HepG2 (cell line): ENCODE results near the gene MAST1. TPM values are rescaled to one million over a fixed set of nuclear protein-coding genes. Genes with fewer than 3 reads are reported as not detected.

Experiments used
- FOXP1 ChIP-seq, 2 experiments: fragments of 450-650 bp in 1 of 2; IDR thresholded peaks; 2 replicates each; pipeline ENCODE4 v1.6.1; 2017 to 2018; ENCODE audit warnings: antibody characterized with exemption in 1 of 2
- GRHL1 ChIP-seq: sonication (generic); formaldehyde crosslinking; conservative IDR thresholded peaks from 2 replicates; pipeline ENCODE4 v1.8.0; 2022; ENCODE audit warnings: missing genetic modification reagents
- HBP1 ChIP-seq: IDR thresholded peaks from 2 replicates; pipeline ENCODE4 v1.6.1; 2016; ENCODE audit warnings: low read depth, control low read depth
- HNF4A ChIP-seq: sonication (generic); formaldehyde crosslinking; IDR thresholded peaks from 2 replicates; pipeline ENCODE4 v1.4.0; 2020; ENCODE audit warnings: missing genetic modification reagents
- NR0B2 ChIP-seq: sonication (generic); formaldehyde crosslinking; IDR thresholded peaks from 2 replicates; pipeline ENCODE4 v1.4.0; 2020; ENCODE audit warnings: mild to moderate bottlenecking, missing genetic modification reagents
- PRMT3 ChIP-seq: sonication (generic); formaldehyde crosslinking; IDR thresholded peaks from 2 replicates; pipeline ENCODE4 v1.8.1; 2022; ENCODE audit warnings: low read depth, mild to moderate bottlenecking, moderate library complexity, missing genetic modification reagents, borderline replicate concordance
- RFX5 ChIP-seq: IDR thresholded peaks from 2 replicates; pipeline ENCODE4 v1.6.1; 2011; ENCODE audit warnings: low read depth, low read length, improper control_type of control experiment
- SALL1 ChIP-seq: sonication (generic); formaldehyde crosslinking; IDR thresholded peaks from 2 replicates; pipeline ENCODE4 v1.8.0; 2022; ENCODE audit warnings: mild to moderate bottlenecking, missing genetic modification reagents
- SRSF1 ChIP-seq: fragments of 200-400 bp; formaldehyde crosslinking; optimal IDR thresholded peaks from 2 replicates; pipeline ENCODE3; 2017; ENCODE audit warnings: mild to moderate bottlenecking, low read depth, low read length, moderate library complexity
- ZBTB21 ChIP-seq: sonication (generic); formaldehyde crosslinking; IDR thresholded peaks from 2 replicates; pipeline ENCODE4 v1.4.0; 2020; ENCODE audit warnings: missing genetic modification reagents
- ZBTB43 ChIP-seq: sonication (generic); formaldehyde crosslinking; conservative IDR thresholded peaks from 2 replicates; pipeline ENCODE4 v1.4.0; 2020; ENCODE audit warnings: missing genetic modification reagents
- ZNF124 ChIP-seq: sonication (generic); formaldehyde crosslinking; IDR thresholded peaks from 2 replicates; pipeline ENCODE4 v1.4.0; 2020; ENCODE audit warnings: missing genetic modification reagents
- ZNF234 ChIP-seq: sonication (generic); formaldehyde crosslinking; conservative IDR thresholded peaks from 2 replicates; pipeline ENCODE4 v1.5.1; 2020; ENCODE audit warnings: mild to moderate bottlenecking, missing genetic modification reagents
- ZNF570 ChIP-seq: sonication (generic); formaldehyde crosslinking; IDR thresholded peaks from 2 replicates; pipeline ENCODE4 v1.4.0; 2020; ENCODE audit warnings: mild to moderate bottlenecking, missing genetic modification reagents, borderline replicate concordance
- ZNF670 ChIP-seq: sonication (generic); formaldehyde crosslinking; IDR thresholded peaks from 2 replicates; pipeline ENCODE4 v1.8.0; 2022; ENCODE audit warnings: mild to moderate bottlenecking, missing genetic modification reagents, borderline replicate concordance
- polyA plus RNA-seq, 8 experiments: library from polyadenylated mRNA; depleted of rRNA in 3 of 8; stranded (reverse) in 7 of 8; unstranded in 1 of 8; fragments of >200 nt; fragmentation: Illumina TruSeq in 4 of 8; extraction: Trizol in 4 of 8; gene quantifications; 2 replicates each; pipeline versions ENCODE4 v1.2.1 to v1.2.3, GENCODE V29; 2011 to 2016; ENCODE audit warnings: low read depth in 4 of 8, missing spikeins in 1 of 8, mixed read lengths in 1 of 8; ENCODE audit not compliant: insufficient read depth in 1 of 8
- total RNA-seq, 5 experiments: library from RNA; depleted of rRNA; stranded (reverse); fragments of >200 nt; fragmentation: Illumina TruSeq; extraction: Trizol; gene quantifications; 2 replicates each; pipeline ENCODE4 v1.2.3, GENCODE V29; 2016; ENCODE audit warnings: low read depth in 1 of 5

MAST1 gene
- total and polyA plus RNA-seq, 2 of the 13 experiments (the other 11 are each of a cell fraction or from before 2014, with no cell fraction given): 0.73 to 4.7 TPM

- TF ChIP-seq HNF4A (CRISPR knock-in tag): peak; percentile 47; the same call in 1 of the 2 replicates
- TF ChIP-seq GRHL1 (CRISPR knock-in tag): no peak
- TF ChIP-seq NR0B2 (CRISPR knock-in tag): no peak
- TF ChIP-seq SRSF1: peak; percentile 36
- TF ChIP-seq HBP1 (CRISPR knock-in tag): 0 out of 2 replicates have a peak, but pooled peaks have one; percentile 52
- TF ChIP-seq ZNF570 (CRISPR knock-in tag): no peak
- no peak for TF ChIP-seq ZNF124 (CRISPR knock-in tag)
- TF ChIP-seq ZNF670 (CRISPR knock-in tag): no peak
- TF ChIP-seq ZBTB43: 0 out of 2 replicates have a peak, but pooled peaks have one; percentile 53
- TF ChIP-seq FOXP1 (IDR thresholded peaks at IDR 0.05): no peak
- TF ChIP-seq FOXP1 (CRISPR knock-in tag; IDR thresholded peaks at IDR 0.05): peak; percentile 78
- no peak for TF ChIP-seq ZNF234 (CRISPR knock-in tag)
- TF ChIP-seq PRMT3: no peak
- no peak for TF ChIP-seq RFX5
- TF ChIP-seq ZBTB21 (CRISPR knock-in tag): no peak
- TF ChIP-seq SALL1: peak; percentile 67; the same call in 1 of the 2 replicates
These were observed 74.8 kb downstream of the MAST1 start (continued) for GRCh38 chr19:12913011-12913561.
